ENCODE measurements around the gene NAT8L. TPM values are rescaled to one million over a fixed set of nuclear protein-coding genes. Genes with fewer than 3 reads are reported as not detected.

Gene NAT8L
- total RNA-seq, 1 experiment from 2014 or later = 9.2 TPM

DNA sequence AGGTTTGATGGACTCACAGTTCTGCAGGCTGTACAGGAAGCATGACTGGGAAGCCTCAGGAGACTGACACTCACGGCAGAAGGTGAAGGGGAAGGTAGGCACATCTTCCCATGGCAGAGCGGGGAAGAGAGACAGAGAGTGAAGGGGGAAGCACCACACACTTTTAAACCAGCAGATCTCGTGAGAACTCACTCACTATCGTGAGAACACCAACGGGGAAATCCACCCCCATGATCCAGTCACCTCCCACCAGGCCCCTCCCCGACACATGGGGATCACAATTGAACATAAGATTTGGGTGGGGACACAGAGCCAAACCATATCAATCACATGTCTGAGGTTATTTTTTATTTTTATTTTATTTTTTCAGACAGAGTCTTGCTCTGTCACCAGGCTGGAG lies 4.9 kb upstream of the NAT8L start:
- POLR2A ChIA-PET = no interaction called here
- no peak for DNase-seq (ENCODE audit: low read depth, low spot score)
- TF ChIP-seq SP1 (IDR thresholded peaks at IDR 0.05; ENCODE audit: low read depth) (no peak), JUND (IDR thresholded peaks at IDR 0.05) (no peak), YY1 (IDR thresholded peaks at IDR 0.05; ENCODE audit: extremely low read depth, insufficient replicate concordance, low read depth, low read length) (no peak), CEBPB (IDR thresholded peaks at IDR 0.05; ENCODE audit: low read depth) (no peak), SRF (IDR thresholded peaks at IDR 0.05; ENCODE audit: low read depth) (no peak), POLR2A (IDR thresholded peaks at IDR 0.05; ENCODE audit: borderline replicate concordance, extremely low read depth, insufficient read depth, insufficient read length) (no peak), RAD21 (IDR thresholded peaks at IDR 0.05; ENCODE audit: low read depth) (no peak), POLR2AphosphoS5 (IDR thresholded peaks at IDR 0.05; ENCODE audit: low read depth, low read length) (no peak), ZNF274 (IDR thresholded peaks at IDR 0.05; ENCODE audit: low read depth, low read length) (no peak)
- TF ChIP-seq, protein P1, sequence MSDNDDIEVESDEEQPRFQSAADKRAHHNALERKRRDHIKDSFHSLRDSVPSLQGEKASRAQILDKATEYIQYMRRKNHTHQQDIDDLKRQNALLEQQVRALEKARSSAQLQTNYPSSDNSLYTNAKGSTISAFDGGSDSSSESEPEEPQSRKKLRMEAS (IDR thresholded peaks at IDR 0.05) = no peak
- Histone ChIP-seq H3K9me3 (ENCODE audit: control insufficient read depth in 1 of 2, insufficient read depth in 1 of 2, low read depth in 1 of 2, low read length in 2 of 2) (no peaks in the 10 kb centered on the region), H3K4me1 (ENCODE audit: control insufficient read depth in 1 of 2, insufficient read depth in 2 of 2, low read length in 2 of 2) (peaks cover 0 to 7% of the 10 kb centered on the region in 2 experiments; a peak in 1 of 4 replicates), H3K9me2 (ENCODE audit: insufficient read depth) (no peaks in the 10 kb centered on the region), H3K4me2 (ENCODE audit: low read length) (no peak overlapping the region), H3K79me2 (ENCODE audit: insufficient read depth, low read length) (no peaks in the 10 kb centered on the region), H3K4me3 (replicated peaks in 1 of 2; ENCODE audit: low read depth in 1 of 2, low read length in 2 of 2) (no peak overlapping the region), H2AFZ (ENCODE audit: low read depth, low read length, poor library complexity, severe bottlenecking) (no peak overlapping the region), H3K27me3 (ENCODE audit: insufficient read depth, low read length) (no peaks in the 10 kb centered on the region), H4K20me1 (ENCODE audit: insufficient read depth) (no peaks in the 10 kb centered on the region), H3K27ac (ENCODE audit: low read depth, low read length) (no peak overlapping the region), H3K36me3 (ENCODE audit: control insufficient read depth in 1 of 2, insufficient read depth in 2 of 2, low read length in 2 of 2) (no peaks in the 10 kb centered on the region), H3K9ac (ENCODE audit: low read length) (no peak overlapping the region)
- no TSS peak for BruUV-seq (replicated peaks)
- ATAC-seq = no peak
- RAD21 ChIA-PET (ENCODE audit: low non-redundant PET in 1 of 2, low total read pairs in 2 of 2, uncharacterized antibody in 2 of 2, unreplicated experiment in 2 of 2) = no interaction called here
- CTCF ChIA-PET = no interaction called here
- intact Hi-C loops (cut with micrococcal nuclease) = no loop called here

DNA sequence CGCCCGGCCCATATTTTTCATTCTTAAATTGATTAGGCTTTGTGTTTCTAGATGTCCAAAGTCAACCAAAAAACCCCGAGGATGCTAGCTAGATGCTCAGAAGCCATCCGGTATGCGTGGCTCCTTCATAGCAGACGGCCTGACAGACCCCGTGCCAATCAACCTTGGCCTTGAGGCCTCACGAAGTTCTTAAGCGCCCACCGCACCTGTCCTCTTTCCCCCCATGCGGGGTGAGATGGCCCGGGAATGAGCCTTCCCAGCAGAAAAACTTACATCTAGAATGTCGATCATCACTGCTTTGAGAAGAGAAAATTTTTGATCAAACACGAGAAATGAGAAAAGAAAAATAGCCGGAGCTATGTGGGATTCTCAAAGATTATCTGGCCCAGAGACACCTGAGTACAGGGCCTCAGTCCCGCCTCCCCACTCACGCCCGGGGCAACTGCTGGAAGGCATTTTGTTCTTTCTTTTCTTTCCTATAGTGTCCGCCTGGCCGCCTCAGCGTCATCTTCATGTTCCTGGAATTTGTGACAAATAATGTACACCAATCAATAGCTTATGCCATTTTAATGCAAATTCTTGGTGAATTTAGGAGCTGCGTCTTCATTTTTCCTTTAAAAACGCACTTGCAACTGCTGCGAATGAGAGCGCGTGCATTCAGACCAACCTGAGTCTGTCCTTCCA lies 1.6 kb upstream of the NAT8L start:
- ChIA-PET CTCF (no interaction called here), RAD21 (ENCODE audit: low non-redundant PET in 1 of 2, low total read pairs in 2 of 2, uncharacterized antibody in 2 of 2, unreplicated experiment in 2 of 2) (no interaction called here), POLR2A (no interaction called here)
- Histone ChIP-seq H3K27me3 (ENCODE audit: insufficient read depth, low read length) (no peaks in the 10 kb centered on the region), H3K36me3 (ENCODE audit: control insufficient read depth in 1 of 2, insufficient read depth in 2 of 2, low read length in 2 of 2) (no peaks in the 10 kb centered on the region), H3K9me2 (ENCODE audit: insufficient read depth) (no peaks in the 10 kb centered on the region), H4K20me1 (ENCODE audit: insufficient read depth) (no peaks in the 10 kb centered on the region), H2AFZ (ENCODE audit: low read depth, low read length, poor library complexity, severe bottlenecking) (no peak overlapping the region), H3K79me2 (ENCODE audit: insufficient read depth, low read length) (no peaks in the 10 kb centered on the region), H3K27ac (ENCODE audit: low read depth, low read length) (no peak overlapping the region), H3K4me1 (ENCODE audit: control insufficient read depth in 1 of 2, insufficient read depth in 2 of 2, low read length in 2 of 2) (peaks cover 0 to 15% of the 10 kb centered on the region in 2 experiments; a peak in 1 of 4 replicates), H3K9me3 (ENCODE audit: control insufficient read depth in 1 of 2, insufficient read depth in 1 of 2, low read depth in 1 of 2, low read length in 2 of 2) (no peaks in the 10 kb centered on the region), H3K4me2 (ENCODE audit: low read length) (no peak overlapping the region), H3K9ac (ENCODE audit: low read length) (no peak overlapping the region), H3K4me3 (replicated peaks in 1 of 2; ENCODE audit: low read depth in 1 of 2, low read length in 2 of 2) (no peak overlapping the region)
- no peak for DNase-seq (ENCODE audit: low read depth, low spot score)
- TF ChIP-seq EZH2phosphoT487 (IDR thresholded peaks at IDR 0.05; ENCODE audit: borderline replicate concordance) (no peak), EGR1 (IDR thresholded peaks at IDR 0.05; ENCODE audit: low read depth) (no peak), TCF7L2 (IDR thresholded peaks at IDR 0.05; ENCODE audit: borderline replicate concordance, extremely low read depth, insufficient read depth, insufficient read length) (no peak), FOSL1 (IDR thresholded peaks at IDR 0.05; ENCODE audit: low read depth) (no peak), CBX3 (IDR thresholded peaks at IDR 0.05; ENCODE audit: low read depth) (no peak), SRF (IDR thresholded peaks at IDR 0.05; ENCODE audit: low read depth) (no peak), CEBPB (IDR thresholded peaks at IDR 0.05; ENCODE audit: low read depth) (no peak), SP1 (IDR thresholded peaks at IDR 0.05; ENCODE audit: low read depth) (no peak), EZH2 (IDR thresholded peaks at IDR 0.05) (no peak), YY1 (IDR thresholded peaks at IDR 0.05; ENCODE audit: extremely low read depth, insufficient replicate concordance, low read depth, low read length) (no peak)
- TF ChIP-seq, protein P2, sequence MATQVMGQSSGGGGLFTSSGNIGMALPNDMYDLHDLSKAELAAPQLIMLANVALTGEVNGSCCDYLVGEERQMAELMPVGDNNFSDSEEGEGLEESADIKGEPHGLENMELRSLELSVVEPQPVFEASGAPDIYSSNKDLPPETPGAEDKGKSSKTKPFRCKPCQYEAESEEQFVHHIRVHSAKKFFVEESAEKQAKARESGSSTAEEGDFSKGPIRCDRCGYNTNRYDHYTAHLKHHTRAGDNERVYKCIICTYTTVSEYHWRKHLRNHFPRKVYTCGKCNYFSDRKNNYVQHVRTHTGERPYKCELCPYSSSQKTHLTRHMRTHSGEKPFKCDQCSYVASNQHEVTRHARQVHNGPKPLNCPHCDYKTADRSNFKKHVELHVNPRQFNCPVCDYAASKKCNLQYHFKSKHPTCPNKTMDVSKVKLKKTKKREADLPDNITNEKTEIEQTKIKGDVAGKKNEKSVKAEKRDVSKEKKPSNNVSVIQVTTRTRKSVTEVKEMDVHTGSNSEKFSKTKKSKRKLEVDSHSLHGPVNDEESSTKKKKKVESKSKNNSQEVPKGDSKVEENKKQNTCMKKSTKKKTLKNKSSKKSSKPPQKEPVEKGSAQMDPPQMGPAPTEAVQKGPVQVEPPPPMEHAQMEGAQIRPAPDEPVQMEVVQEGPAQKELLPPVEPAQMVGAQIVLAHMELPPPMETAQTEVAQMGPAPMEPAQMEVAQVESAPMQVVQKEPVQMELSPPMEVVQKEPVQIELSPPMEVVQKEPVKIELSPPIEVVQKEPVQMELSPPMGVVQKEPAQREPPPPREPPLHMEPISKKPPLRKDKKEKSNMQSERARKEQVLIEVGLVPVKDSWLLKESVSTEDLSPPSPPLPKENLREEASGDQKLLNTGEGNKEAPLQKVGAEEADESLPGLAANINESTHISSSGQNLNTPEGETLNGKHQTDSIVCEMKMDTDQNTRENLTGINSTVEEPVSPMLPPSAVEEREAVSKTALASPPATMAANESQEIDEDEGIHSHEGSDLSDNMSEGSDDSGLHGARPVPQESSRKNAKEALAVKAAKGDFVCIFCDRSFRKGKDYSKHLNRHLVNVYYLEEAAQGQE (IDR thresholded peaks at IDR 0.05; ENCODE audit: low read depth) = no peak
- no peak for ATAC-seq
- BruUV-seq (replicated peaks) = TSS peak; percentile 76
- intact Hi-C loops (cut with micrococcal nuclease) = loop anchor here (5.0 kb wide), 1 partner anchor 50 kb away; the partner anchor contains the start of gene NELFA
